Measurements from ENCODE around the gene MAB21L2.

The MAB21L2 gene

GRCh38 chr4:150598909-150599308 is 17.0 kb downstream of the MAB21L2 start:
- H3K4me1 Mint-ChIP-seq, result no peaks in the 10 kb centered on the region
- H3K27me3 Mint-ChIP-seq (ENCODE audit: low read depth), result no peaks in the 10 kb centered on the region
- peak overlapping the region in 1 of 3 experiments; percentile 2 for H3K4me3 Mint-ChIP-seq
- no peak for TF ChIP-seq CTCF (IDR thresholded peaks at IDR 0.05; ENCODE audit: unreplicated experiment in 3 of 3)
- no peak overlapping the region for H3K27ac Mint-ChIP-seq
- no peaks in the 10 kb centered on the region for H3K9me3 Mint-ChIP-seq
- H3K36me3 Mint-ChIP-seq (ENCODE audit: low read depth), result no peaks in the 10 kb centered on the region

GRCh38 chr4:150599547-150599946 is 17.6 kb downstream of the MAB21L2 start:
- Mint-ChIP-seq H3K4me1 (no peaks in the 10 kb centered on the region), H3K27ac (no peak overlapping the region), H3K36me3 (ENCODE audit: low read depth) (no peaks in the 10 kb centered on the region), H3K4me3 (no peak overlapping the region), H3K27me3 (ENCODE audit: low read depth) (no peaks in the 10 kb centered on the region), H3K9me3 (no peaks in the 10 kb centered on the region)
- TF ChIP-seq CTCF (IDR thresholded peaks at IDR 0.05; ENCODE audit: unreplicated experiment in 3 of 3), result no peak

- no peak overlapping the region for H3K4me3 Mint-ChIP-seq
- no peaks in the 10 kb centered on the region for H3K27me3 Mint-ChIP-seq (ENCODE audit: low read depth)
- H3K27ac Mint-ChIP-seq, result no peak overlapping the region
- no peaks in the 10 kb centered on the region for H3K4me1 Mint-ChIP-seq
- H3K9me3 Mint-ChIP-seq, result no peaks in the 10 kb centered on the region
- H3K36me3 Mint-ChIP-seq (ENCODE audit: low read depth), result no peaks in the 10 kb centered on the region
- TF ChIP-seq CTCF (IDR thresholded peaks at IDR 0.05; ENCODE audit: unreplicated experiment in 3 of 3), result no peak
These were observed 19.0 kb downstream of the MAB21L2 start for GRCh38 chr4:150600812-150601445.

GRCh38 chr4:150609131-150609530 is 27.2 kb downstream of the MAB21L2 start:
- Mint-ChIP-seq H3K36me3 (ENCODE audit: low read depth) (peaks cover 3% of the 10 kb centered on the region), H3K27me3 (ENCODE audit: low read depth) (no peaks in the 10 kb centered on the region), H3K4me1 (no peaks in the 10 kb centered on the region), H3K9me3 (no peaks in the 10 kb centered on the region), H3K4me3 (no peak overlapping the region), H3K27ac (no peak overlapping the region)
- no peak for TF ChIP-seq CTCF (IDR thresholded peaks at IDR 0.05; ENCODE audit: unreplicated experiment in 3 of 3)

- Mint-ChIP-seq H3K27me3 (ENCODE audit: low read depth) (no peaks in the 10 kb centered on the region), H3K27ac (no peak overlapping the region), H3K36me3 (ENCODE audit: low read depth) (no peaks in the 10 kb centered on the region), H3K4me3 (no peak overlapping the region), H3K4me1 (no peaks in the 10 kb centered on the region), H3K9me3 (no peaks in the 10 kb centered on the region)
- no peak for TF ChIP-seq CTCF (IDR thresholded peaks at IDR 0.05; ENCODE audit: unreplicated experiment in 3 of 3)
These were observed 37.1 kb downstream of the MAB21L2 start for GRCh38 chr4:150619042-150619441.

- Mint-ChIP-seq H3K27me3 (ENCODE audit: low read depth) (no peaks in the 10 kb centered on the region), H3K36me3 (ENCODE audit: low read depth) (no peaks in the 10 kb centered on the region), H3K9me3 (no peaks in the 10 kb centered on the region), H3K27ac (no peak overlapping the region), H3K4me3 (no peak overlapping the region), H3K4me1 (no peaks in the 10 kb centered on the region)
- no peak for TF ChIP-seq CTCF (IDR thresholded peaks at IDR 0.05; ENCODE audit: unreplicated experiment in 3 of 3)
These were observed 42.1 kb downstream of the MAB21L2 start for GRCh38 chr4:150624055-150624454.
